Esophagus muscularis mucosa (tissue), 4 donors: ENCODE results near the gene ZDHHC22. TPM values are rescaled to one million over a fixed set of nuclear protein-coding genes. Genes with fewer than 3 reads are reported as not detected.

Source experiments
- DNase-seq: peaks from one replicate; pipeline ENCODE4 v3.0.0-alpha.2; 2017; ENCODE audit errors: extremely low spot score
- H3K27ac ChIP-seq, 4 donors: fragments of 200-600 bp; sonication (generic); replicated peaks in 1 of 4; 1 replicate in 3 of 4; 2 replicates in 1 of 4; pipeline ENCODE4 v1.5.1; 2016 to 2019; ENCODE audit warnings: mild to moderate bottlenecking in 1 of 4
- H3K27me3 ChIP-seq, 4 donors: fragments of 200-600 bp; sonication (generic); one replicate each; pipeline versions ENCODE4 v1.5.1 to v1.6.0; 2016 to 2019
- H3K36me3 ChIP-seq, 4 donors: fragments of 200-600 bp; sonication (generic); one replicate each; pipeline ENCODE4 v1.5.1; 2016 to 2019
- H3K4me1 ChIP-seq, 4 donors: fragments of 200-600 bp; sonication (generic); one replicate each; pipeline ENCODE4 v1.5.1; 2016 to 2019
- H3K4me3 ChIP-seq, 4 donors: fragments of 200-600 bp; sonication (generic); 1 replicate in 2 of 4; 2 replicates in 2 of 4; pipeline ENCODE4 v1.5.1; 2016 to 2019; ENCODE audit warnings: mild to moderate bottlenecking in 4 of 4, moderate library complexity in 1 of 4
- H3K9me3 ChIP-seq, 4 donors: fragments of 200-600 bp; sonication (generic); 1 replicate in 3 of 4; 2 replicates in 1 of 4; pipeline ENCODE4 v1.5.1; 2016 to 2019
- EP300 ChIP-seq: sonication (generic); formaldehyde crosslinking; IDR thresholded peaks from one replicate; pipeline ENCODE4 v1.6.1; 2017; ENCODE audit warnings: antibody characterized with exemption
- POLR2A ChIP-seq: fragments of 450-650 bp; IDR thresholded peaks from one replicate; pipeline ENCODE4 v1.6.1; 2017; ENCODE audit warnings: antibody characterized with exemption, moderate library complexity, mild to moderate bottlenecking, low read depth
- POLR2AphosphoS5 ChIP-seq, 2 donors: sonication (generic); formaldehyde crosslinking; IDR thresholded peaks; one replicate each; pipeline ENCODE4 v1.6.1; 2017; ENCODE audit warnings: antibody characterized with exemption in 2 of 2
- WGBS: methylation state at CpG from one replicate; pipeline ENCODE4 v1.1.5; 2018; 5-methylcytosine and 5-hydroxymethylcytosine counted together
- intact Hi-C: fragments of 100-400 bp; cut with DNase I; formaldehyde crosslinking; loops from one replicate; pipeline ENCODE4 v1.15.1; 2023
- total RNA-seq, 4 donors: library from RNA; depleted of rRNA; stranded (reverse); fragments of >200 nt; gene quantifications; one replicate each; pipeline versions ENCODE4 v1.1.0 to v1.2.1, GENCODE V29; 2016
- TF ChIP-seq, protein P1 (sequence below), 3 experiments: fragments of 200-600 bp in 2 of 3; fragments of 450-650 bp in 1 of 3; sonication (generic) in 2 of 3; IDR thresholded peaks; one replicate each; pipeline ENCODE4 v1.5.1; 2017 to 2019; ENCODE audit warnings: antibody characterized with exemption in 3 of 3, mild to moderate bottlenecking in 2 of 3, moderate library complexity in 1 of 3

Gene ZDHHC22
- total RNA-seq, 4 donors from 2014 or later: 0.13 TPM; not detected in 3

DNA sequence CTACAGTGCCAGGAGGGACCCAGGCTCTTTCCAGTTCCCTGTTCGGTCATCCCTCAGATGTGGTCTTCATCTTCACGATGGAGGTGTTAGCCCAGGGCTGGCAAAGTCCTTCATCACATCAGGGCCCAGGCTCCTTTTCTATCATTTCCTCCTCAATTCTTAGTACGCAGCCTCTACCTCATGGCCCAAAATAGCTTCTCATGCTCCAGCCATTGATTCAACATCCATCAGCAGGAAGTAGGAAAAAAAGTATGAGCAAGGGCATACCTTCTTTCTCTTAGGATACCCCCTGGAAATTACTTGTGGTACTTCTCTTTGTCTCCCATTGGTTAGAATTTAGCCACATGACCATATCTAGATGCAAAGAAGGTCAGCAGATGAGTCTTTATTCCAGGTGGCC, 12.2 kb upstream of the ZDHHC22 start:
- WGBS: 96% methylated on average over 3 of the region's 3 CpGs
- Histone ChIP-seq H3K9me3 (no peaks in the 10 kb centered on the region), H3K27me3 (peaks cover 0 to 40% (median 0%) of the 10 kb centered on the region in 4 donors), H3K36me3 (no peaks in the 10 kb centered on the region), H3K4me3 (no peak overlapping the region), H3K4me1 (peaks cover 3 to 13% (median 11%) of the 10 kb centered on the region in 4 donors), H3K27ac (no peak overlapping the region)
- intact Hi-C loops: loop anchor here (5.0 kb wide), 1 partner anchor 163 kb away; no protein-coding TSS in a partner anchor
- DNase-seq: no peak
- TF ChIP-seq POLR2AphosphoS5 (IDR thresholded peaks at IDR 0.05) (no peak), EP300 (no peak), POLR2A (no peak)
- TF ChIP-seq, protein P1, sequence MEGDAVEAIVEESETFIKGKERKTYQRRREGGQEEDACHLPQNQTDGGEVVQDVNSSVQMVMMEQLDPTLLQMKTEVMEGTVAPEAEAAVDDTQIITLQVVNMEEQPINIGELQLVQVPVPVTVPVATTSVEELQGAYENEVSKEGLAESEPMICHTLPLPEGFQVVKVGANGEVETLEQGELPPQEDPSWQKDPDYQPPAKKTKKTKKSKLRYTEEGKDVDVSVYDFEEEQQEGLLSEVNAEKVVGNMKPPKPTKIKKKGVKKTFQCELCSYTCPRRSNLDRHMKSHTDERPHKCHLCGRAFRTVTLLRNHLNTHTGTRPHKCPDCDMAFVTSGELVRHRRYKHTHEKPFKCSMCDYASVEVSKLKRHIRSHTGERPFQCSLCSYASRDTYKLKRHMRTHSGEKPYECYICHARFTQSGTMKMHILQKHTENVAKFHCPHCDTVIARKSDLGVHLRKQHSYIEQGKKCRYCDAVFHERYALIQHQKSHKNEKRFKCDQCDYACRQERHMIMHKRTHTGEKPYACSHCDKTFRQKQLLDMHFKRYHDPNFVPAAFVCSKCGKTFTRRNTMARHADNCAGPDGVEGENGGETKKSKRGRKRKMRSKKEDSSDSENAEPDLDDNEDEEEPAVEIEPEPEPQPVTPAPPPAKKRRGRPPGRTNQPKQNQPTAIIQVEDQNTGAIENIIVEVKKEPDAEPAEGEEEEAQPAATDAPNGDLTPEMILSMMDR (IDR thresholded peaks at IDR 0.05): no peak

DNA sequence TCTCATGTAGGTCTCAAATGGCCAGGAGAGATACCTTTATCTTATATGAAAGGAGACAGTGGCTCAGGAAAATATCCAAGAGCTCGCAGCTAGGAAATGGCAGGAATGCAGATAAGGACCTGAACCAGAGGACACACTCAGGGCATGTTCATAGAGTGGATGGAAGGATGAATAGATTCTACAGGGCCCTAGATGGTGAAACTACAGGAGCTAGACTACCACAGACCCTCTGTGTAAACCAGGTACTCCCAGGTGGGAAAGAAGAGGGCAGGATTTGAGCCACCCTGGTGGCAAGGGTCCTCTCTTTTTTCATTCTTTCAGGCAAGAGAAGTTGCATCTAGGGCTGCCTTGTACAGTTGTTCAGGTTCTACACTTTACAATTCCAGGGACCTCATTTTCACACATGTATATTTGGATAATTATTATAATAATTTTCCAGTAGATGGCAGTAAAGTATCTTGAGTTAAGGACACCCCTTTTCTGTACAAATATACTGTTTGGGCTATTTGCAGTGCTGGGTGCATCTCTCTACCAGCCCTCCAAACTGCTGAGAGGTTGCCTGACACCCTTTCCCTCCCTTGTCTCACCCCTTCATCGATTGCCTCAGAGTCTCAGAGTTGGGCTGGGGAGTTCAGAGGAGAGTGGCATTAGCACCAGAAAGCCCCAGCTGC, 10.5 kb upstream of the ZDHHC22 start:
- H3K4me1 ChIP-seq: no peaks in the 10 kb centered on the region
- intact Hi-C loops: loop anchor here (5.0 kb wide), 1 partner anchor 165 kb away; no protein-coding TSS in a partner anchor
- no peak for TF ChIP-seq POLR2A
- TF ChIP-seq, protein P1 (IDR thresholded peaks at IDR 0.05): peak in 2 of 3 experiments; percentile 23 to 32
- no peaks in the 10 kb centered on the region for H3K36me3 ChIP-seq
- peaks cover 0 to 38% (median 1%) of the 10 kb centered on the region in 4 donors for H3K27me3 ChIP-seq
- H3K27ac ChIP-seq: no peak overlapping the region
- H3K4me3 ChIP-seq: no peak overlapping the region
- no peak for DNase-seq
- WGBS: 66% methylated on average over 2 of the region's 2 CpGs
- H3K9me3 ChIP-seq: no peaks in the 10 kb centered on the region

DNA sequence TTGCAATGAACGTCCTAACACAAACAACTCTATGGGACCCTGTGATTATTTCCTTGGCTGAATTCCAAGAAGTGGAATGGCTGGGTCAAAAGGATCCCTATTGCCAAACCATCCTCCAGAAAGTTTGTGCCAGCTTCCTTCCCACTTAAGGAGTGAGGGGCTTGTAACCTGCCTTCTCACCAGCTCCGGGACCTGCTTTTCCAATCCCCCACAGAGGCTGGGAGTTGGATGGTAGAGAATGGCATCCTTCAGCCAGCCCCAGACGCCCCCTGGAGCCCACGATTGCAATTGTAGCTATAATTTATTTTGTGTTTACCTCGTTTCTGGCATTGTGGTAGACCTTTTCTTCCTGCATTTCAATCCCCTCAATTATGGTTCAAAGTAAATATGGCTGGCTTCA, 9.7 kb upstream of the ZDHHC22 start:
- peaks cover 0 to 46% (median 2%) of the 10 kb centered on the region in 4 donors for H3K27me3 ChIP-seq
- H3K4me3 ChIP-seq: no peak overlapping the region
- H3K4me1 ChIP-seq: no peaks in the 10 kb centered on the region
- 11% methylated on average over 5 of the region's 5 CpGs for WGBS
- TF ChIP-seq, protein P1 (IDR thresholded peaks at IDR 0.05): peak in 1 of 3 experiments; percentile 23
- no peak for TF ChIP-seq EP300
- no peaks in the 10 kb centered on the region for H3K36me3 ChIP-seq
- H3K9me3 ChIP-seq: no peaks in the 10 kb centered on the region
- no peak for DNase-seq
- intact Hi-C loops: loop anchor here (5.0 kb wide), 1 partner anchor 166 kb away; no protein-coding TSS in a partner anchor
- no peak overlapping the region for H3K27ac ChIP-seq

DNA sequence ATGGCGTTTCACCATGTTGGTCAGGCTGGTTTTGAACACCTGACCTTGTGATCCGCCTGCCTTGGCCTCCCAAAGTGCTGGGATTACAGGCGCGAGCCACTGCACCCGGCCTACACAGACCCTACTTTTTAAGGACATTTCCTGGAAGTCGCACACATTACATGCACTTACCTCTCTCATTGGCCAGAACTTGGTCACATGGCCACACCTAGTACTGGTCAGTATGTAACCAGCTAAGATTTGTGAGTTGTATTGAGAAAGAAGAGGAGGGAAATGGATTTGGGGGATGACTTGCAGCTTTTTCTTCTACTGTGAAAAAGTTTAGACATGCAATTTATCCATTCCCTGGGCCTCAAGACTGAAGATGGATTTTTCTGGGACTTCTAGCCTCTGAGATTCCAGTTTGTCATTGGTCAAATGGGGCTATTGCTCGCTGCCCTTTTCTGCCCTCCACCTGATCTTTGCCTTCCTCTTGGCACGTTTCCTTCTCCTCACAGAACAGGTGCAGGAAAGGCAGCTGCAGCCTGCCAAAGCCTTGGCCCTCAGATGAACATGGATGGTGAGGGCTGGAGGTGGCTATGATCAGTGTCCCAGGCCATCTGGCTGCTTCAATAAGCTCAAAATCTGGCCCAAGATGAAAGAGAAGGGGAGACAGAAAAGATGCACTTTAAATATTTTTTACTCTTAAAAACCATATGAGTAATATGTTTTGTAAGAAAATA, 7.1 kb upstream of the ZDHHC22 start:
- no peaks in the 10 kb centered on the region for H3K9me3 ChIP-seq
- DNase-seq: no peak
- no peak for TF ChIP-seq POLR2A
- TF ChIP-seq EP300: no peak
- no peak for TF ChIP-seq POLR2AphosphoS5 (IDR thresholded peaks at IDR 0.05)
- H3K27ac ChIP-seq: no peak overlapping the region
- no peaks in the 10 kb centered on the region for H3K36me3 ChIP-seq
- H3K4me1 ChIP-seq: no peaks in the 10 kb centered on the region
- intact Hi-C loops: no loop called here
- 68% methylated on average over 8 of the region's 8 CpGs for WGBS
- no peak overlapping the region for H3K4me3 ChIP-seq
- peaks cover 0 to 55% (median 4%) of the 10 kb centered on the region in 4 donors for H3K27me3 ChIP-seq

DNA sequence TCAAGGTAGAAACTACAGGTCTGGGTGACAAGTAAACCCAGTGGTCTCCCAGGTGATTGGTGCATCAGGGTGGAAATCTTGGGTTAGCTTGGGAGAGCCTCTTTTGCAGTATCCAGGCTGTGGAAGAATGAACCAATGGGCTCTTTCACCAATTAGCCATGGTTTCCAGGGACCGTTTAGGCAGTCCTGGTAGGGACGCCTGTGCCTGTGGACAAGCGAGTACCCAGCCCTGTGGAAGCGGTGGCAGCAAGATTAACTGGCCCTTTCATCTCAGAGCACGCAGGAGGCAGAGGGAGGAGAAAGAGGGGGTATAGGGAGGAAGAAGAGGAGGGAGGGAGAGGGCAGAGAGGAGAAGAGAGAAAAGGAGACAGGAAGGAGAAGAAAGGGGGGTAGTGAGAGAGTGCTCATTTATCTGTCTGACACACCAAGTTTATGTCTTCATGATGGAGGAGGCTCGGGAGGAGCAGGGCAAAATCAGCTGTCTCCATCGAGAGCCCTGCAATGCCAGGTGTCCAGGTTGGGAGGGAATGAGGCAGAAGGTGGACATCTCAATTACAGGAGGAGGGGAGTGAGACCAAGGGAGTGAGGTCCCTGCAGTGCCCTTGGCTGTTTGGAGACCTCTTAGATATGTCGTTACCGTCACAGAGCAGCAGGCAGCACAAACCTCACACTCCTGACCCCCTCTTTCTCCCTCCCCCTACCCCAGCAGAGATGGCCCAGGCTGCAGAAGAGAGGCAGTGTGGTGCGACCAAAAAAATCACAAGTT, 4.6 kb upstream of the ZDHHC22 start:
- DNase-seq: no peak
- Histone ChIP-seq H3K27ac (no peak overlapping the region), H3K27me3 (peaks cover 0 to 66% (median 14%) of the 10 kb centered on the region in 4 donors), H3K4me3 (no peak overlapping the region), H3K9me3 (no peaks in the 10 kb centered on the region), H3K36me3 (no peaks in the 10 kb centered on the region), H3K4me1 (peaks cover 5 to 9% (median 8%) of the 10 kb centered on the region in 4 donors)
- intact Hi-C loops: no loop called here
- TF ChIP-seq POLR2A: no peak
- TF ChIP-seq, protein P1 (IDR thresholded peaks at IDR 0.05): no peak
- no peak for TF ChIP-seq POLR2AphosphoS5 (IDR thresholded peaks at IDR 0.05)
- TF ChIP-seq EP300: no peak
- WGBS: 8% methylated on average over 10 of the region's 10 CpGs
